Hematopoietic multipotent progenitor cell (in vitro differentiated cells): ENCODE data around the gene FZD8. TPM values are rescaled to one million over a fixed set of nuclear protein-coding genes. Genes with fewer than 3 reads are reported as not detected.
A peak's percentile ranks its signal among the peaks of the same experiment; 100 is the strongest.
"Not testable (repeated sequence)": the region's sequence is repeated elsewhere in the genome, so short reads cannot be mapped to it uniquely, and the experiment has no call there.

ENCODE experiments used
- DNase-seq, 3 donors: peaks; one replicate each; pipeline ENCODE4 v3.0.0-alpha.2; 2011 to 2015; ENCODE audit warnings: low read depth in 2 of 3, low spot score in 2 of 3
- total RNA-seq: library from RNA; depleted of rRNA; stranded (reverse); fragments of >200 nt; gene quantifications from one replicate; pipeline ENCODE4 v1.2.3, GENCODE V29; 2012

The FZD8 gene, protein sequence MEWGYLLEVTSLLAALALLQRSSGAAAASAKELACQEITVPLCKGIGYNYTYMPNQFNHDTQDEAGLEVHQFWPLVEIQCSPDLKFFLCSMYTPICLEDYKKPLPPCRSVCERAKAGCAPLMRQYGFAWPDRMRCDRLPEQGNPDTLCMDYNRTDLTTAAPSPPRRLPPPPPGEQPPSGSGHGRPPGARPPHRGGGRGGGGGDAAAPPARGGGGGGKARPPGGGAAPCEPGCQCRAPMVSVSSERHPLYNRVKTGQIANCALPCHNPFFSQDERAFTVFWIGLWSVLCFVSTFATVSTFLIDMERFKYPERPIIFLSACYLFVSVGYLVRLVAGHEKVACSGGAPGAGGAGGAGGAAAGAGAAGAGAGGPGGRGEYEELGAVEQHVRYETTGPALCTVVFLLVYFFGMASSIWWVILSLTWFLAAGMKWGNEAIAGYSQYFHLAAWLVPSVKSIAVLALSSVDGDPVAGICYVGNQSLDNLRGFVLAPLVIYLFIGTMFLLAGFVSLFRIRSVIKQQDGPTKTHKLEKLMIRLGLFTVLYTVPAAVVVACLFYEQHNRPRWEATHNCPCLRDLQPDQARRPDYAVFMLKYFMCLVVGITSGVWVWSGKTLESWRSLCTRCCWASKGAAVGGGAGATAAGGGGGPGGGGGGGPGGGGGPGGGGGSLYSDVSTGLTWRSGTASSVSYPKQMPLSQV
- total RNA-seq = 0.81 TPM

DNA sequence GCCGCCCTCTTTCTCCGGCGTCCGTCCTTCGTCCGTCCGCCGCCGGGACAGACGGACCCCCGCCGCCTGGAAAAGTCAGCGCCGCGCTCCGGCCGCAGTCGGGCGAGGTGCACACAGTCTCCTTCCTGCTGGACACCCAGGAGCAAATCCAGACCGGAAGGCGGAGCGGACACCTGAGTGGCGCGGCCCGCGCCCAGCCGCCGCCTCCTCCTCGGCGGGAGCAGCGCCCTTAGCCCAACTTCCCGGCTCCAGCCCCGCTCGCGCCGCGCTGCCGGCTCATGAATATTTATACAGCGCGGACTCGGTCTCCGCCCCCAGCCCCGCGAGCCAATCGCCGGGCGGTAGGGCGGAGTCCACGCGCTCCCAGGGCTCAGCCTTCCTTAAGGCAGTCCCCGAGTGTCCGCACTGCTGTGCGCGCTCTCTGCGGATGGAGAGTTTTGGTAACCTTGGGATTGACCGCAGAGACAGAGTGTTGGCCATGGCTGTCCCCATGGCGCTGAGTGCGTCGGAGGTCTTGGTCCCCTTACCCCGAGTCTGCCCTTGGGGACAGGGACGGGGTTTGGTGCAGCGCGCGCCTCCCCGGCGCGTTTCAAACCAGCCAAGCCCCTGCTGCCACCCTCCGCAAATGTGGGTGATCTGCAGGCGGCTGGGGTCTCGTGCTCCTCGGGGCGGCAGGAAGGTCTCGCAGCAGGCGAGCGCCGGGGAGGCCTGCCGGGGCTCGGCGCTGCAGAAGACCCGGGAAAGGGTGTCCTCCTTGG, at the start of gene FZD8:
TSS of gene FZD8 (minus strand) at position 262 of the 758 bp plus-strand sequence. CDS start 867 bp downstream, outside the sequence.
- peak; percentile 47 to 81 (median 75) for DNase-seq

DNA sequence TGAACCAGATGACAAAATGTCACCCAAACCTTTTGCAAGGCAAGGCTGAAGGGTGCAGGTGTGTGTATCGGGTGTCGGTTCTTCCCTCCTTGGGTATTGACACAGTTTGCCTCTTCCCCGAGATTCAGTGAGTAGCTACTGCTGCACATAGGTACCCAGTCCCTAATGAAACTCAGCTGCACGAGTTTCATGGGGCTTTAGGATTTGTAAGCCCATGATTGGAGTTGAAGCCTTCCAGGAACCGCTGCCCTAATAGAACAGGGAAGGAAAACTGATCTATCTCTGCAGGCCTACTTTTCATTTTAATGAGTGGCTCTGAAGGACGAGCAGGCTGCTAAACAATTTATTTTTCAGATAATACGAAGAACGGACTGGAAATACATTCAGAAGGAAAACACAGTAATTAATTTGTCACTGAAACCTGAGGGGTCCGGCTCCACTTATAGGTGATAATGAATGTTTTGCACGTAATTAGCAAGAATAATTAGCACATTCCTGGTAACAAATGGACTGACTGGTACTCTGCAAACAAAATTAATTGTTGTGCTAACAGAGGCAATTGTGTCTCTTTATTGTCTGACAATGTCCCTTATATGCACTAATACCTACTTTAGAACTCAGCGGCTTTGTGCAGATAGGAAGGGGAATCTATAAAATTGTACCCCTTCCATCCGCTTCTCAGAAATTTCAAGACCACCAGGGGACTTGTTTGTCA, 49.6 kb upstream of the FZD8 start:
- no peak for DNase-seq

DNA sequence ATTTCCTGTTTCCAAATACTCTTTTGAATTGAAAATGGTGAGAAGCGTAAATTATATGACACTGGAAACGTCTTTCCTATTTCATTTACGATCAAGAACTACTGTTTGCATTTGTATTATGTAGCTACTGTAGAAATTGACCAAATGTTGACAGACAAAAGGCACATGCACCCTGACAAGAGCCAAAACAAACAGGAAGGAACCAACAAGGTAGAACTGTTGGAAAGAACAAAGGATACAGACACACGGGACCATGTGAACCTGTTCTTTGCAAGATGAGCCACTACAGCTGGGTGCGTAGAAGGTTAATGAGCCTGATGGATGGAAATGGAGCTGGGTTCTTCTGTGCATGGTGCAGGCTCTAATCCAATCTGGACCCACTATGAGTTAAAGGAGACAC, 48.4 kb upstream of the FZD8 start:
- DNase-seq = no peak

DNA sequence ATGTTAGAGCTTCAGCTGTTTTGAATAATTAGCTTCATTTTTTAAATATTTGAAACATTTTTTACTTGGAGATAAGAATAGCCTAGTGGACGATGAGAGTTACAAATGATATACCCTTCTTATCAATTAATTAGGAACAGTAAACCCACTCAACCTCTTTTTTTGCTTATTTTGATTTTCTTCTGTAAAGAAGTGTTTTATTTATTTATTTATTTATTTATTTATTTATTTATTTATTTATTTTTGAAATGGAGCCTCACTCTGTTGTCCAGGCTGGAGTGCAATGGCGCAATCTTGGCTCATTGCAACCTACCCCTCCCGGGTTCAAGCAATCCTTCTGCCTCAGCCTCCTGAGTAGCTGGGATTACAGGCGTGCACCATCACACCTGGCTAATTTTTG, 43.8 kb upstream of the FZD8 start:
- not testable (repeated sequence) for DNase-seq

DNA sequence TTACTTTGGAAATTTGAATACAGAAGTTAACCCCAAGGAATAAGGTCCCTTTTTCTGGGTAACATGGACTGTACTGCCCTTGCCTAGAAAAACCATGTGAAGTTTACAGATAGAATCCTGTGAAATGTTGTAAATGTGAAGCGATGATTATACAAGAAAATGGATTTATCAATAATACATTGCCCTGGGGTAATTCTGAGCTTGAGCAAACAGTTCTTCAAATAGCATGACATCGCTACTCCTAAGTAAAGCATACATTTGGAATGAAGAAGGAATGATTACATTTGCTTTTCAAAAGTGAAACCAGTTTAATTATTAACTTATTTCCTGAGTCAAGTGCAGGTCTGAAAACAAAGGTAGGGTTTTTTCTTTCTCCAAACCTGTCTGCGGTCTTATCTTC, 43.3 kb upstream of the FZD8 start:
- no peak for DNase-seq

DNA sequence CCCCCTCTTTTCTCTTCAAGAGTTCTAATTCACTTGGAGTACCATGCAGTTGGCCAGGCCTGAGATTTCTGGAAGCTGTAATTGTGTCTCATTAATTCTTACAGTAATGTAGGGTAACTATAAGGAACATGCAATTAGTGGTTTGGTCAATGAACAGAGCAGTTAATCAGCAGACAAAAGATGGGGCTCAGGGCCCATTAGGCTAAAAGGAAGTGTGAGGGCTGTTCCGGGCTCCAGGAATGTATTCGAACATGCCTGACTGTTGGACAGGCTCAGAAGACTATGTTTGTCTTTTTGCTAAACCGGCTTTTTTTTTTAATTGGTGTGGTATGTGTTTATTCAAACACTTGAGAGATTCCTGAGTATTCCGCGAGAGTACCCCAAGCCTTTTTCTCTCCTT, 42.5 kb upstream of the FZD8 start:
- DNase-seq = no peak

DNA sequence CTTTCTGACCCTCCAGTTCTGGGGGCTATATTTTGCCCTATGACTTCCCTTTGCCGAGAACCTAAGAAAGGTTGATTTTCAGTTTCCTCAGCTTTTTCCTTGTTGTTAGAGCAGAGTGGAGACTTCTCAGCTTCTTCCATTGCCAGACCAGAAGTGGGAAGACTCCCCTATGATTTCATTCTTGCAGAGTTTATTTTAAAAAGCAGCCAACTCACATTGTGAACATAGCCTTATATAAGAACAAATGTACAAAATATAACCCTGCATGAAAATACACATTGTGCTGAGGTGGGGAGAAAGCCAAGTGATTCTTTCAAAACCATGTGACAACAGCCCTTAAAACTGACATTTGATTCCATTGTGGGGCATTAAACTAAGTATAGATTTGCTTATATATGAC, 33.8 kb upstream of the FZD8 start:
- no peak for DNase-seq

DNA sequence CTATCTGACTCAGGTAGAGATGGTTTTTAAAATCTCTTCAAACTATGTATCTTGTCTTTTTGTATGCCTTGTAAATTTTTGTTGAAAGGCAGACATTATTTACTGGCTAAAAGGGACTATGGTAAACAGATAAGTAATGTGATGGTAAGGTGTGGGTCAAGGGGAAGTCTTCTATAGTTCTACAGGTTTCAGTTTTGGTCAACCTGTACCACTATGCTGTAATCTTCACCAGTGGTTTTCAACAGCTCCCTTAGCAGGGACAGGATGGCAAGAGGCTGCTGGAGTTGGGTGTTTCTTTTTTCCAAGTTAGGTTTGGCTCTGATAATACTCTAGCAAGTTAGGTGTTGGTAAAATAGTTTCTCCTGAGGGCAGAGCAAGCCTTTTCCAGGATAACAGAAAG, 32.7 kb upstream of the FZD8 start:
- DNase-seq = no peak

DNA sequence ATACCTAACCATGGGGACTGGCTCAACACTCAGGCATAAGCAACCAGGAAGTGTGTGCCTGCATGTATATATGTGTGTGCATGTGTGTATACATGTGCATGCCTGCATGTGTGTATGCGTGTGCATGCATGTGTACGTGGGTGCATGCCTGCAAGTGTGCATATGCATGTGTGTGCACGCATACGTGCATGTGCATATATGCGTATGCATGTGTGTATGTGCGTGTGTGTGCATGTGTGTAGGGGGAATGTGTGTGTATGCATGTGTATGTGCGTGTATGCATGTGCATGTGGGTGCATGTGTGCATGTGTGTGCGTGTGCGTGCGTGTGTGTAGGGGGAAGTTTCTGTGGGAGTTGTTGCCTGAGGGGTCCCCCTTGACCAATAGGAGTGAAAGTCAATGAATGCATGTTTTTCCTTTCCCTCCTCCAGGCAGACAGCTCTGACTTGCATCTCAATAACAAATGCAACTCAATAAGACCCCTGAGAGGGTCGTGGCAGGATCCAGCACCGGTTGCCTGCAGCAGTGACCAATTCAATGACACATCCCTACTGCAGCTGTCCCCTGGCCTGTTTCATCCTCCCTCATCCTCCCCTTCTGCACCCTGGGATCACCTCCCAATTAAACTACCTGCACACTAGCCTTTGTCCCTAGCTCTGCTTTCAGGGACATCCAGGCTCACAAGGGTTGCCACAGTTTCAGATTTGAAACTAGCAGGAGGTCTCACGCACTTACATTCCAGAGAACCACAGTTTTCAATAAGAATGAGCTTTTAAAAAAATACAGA, 27.0 kb upstream of the FZD8 start:
- DNase-seq = no peak

DNA sequence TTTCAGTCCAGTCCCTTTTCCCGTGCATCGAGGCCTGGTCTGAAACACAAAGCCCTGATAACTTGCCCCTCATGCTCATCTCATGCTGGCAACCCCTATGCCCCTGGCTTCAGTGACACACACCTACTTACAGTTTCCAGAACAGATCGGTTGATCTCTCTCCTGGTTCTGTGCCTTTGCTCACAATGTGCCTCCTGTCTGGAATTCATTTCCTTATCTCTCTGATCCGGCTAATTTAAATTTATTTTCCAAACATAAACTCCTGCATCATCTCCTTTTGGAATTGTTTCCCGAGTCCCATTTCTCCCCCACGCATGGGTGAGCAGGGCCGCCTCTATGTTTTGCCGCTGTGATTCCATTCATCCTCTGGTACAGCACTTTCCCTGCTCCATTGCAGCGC, 25.9 kb upstream of the FZD8 start:
- no peak for DNase-seq

DNA sequence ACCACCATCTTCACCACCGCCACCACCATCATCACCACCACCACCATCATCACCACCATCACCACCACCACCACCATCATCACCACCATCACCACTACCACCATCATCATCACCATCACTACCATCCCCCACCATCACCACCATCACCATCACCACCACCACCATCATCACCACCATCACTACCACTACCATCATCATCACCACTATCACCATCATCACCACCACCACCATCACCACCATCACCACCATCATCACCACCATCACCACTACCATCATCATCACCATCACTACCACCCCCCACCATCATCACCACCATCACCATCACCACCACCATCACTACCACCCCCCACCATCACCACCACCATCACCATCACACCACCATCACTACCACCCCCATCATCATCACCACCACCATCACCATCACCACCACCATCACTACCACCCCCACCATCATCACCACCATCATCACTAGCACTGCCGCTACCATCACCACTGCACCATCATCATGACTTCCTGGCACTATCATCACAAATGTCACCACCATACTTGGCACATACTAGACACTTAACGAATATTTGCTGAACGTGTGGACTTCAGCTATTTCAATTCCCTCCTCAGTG, 25.3 kb upstream of the FZD8 start:
- DNase-seq = no peak

DNA sequence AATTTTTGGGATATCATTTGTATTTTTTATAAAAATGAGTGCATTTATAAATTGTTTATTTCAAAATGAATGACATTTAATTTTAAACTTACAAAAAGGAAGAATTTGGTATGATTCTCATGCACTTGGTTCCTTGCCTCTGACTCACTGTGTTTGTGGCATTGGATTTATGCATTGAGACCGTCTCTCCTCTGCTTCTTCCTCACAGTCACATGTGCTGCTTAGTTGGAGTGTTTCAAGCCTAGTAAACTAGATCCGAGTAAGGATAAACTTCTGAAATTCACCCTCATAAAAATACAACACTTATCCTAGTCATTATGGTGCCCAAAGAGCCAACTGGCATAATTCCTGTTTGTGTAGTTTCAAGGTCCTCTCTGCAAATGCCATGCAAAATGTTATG, 19.1 kb upstream of the FZD8 start:
- no peak for DNase-seq

DNA sequence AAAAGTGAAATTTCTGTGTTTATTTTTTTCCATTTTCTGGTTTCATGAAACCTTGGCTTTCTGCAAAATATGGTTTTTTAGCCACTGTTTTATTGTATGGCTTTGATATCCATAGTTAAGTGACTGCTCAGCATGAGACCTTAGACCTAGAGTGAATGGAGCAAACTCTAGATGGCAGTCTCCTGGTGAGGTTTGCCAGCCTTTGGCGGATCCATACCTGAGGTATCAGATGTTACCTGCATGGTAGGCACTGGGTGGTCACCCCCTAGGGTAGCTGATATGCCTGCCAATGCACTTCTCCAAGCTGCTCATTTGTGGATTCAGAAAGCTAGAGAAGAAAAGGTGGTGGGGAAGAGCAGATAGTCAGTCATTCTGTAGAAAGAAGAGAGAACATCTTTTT, 17.4 kb upstream of the FZD8 start:
- DNase-seq = no peak

DNA sequence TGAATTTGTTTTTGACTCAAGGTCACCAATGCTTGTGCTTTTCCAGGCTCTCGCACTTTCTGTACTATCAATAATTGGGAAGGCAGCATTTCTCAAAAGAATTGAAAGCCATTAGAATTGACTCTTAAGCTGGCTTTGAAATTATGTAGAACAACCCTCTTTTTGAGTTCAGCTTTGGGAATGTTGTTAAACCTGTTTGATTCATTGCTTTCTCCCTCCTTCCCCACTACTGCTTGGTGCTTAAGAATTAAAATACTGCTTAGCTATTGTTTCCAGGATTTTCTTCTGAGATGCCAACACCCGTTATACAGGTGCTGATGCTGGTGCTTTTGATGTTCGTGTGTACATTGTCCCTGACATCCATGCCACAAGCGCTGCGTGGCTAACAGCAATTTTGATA, 15.5 kb upstream of the FZD8 start:
- no peak for DNase-seq

DNA sequence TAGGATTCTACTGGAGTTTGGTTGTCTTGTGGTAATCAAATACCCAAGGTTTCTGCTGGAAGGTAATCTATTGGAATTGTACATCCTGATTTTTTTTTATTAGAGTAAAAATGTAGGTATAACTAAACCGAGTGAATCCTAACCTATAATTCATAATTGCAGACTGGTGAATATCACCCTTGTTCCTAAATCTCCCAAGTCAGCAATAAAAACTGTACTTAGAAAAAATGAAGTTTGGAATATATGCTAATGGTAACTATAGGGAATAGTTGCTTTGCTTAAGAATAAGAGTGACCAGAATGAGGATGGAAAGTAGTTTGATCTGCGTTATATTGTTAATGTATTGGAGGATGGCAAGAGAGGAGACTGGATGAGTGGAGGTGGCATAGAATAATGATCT, 10.7 kb upstream of the FZD8 start:
- no peak for DNase-seq

DNA sequence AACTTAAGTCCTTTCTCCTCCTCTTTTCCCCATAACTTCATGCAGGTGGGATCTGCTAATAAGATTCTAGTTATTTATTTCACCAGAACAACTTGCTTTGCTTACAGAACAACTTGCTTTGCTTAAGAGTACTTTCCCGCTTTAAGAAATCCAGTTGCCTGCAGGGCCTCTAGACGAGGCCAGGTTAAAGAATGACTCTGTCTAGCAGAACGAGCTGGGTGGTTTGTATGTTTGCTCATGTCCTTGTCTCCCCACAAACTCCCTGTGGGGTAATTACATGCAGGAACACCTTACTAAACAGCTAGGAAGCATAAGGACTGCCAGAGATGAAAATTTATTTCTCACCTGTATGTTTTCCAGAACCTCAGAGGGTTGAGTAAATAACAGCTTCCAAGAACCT, 8.8 kb upstream of the FZD8 start:
- DNase-seq = no peak

DNA sequence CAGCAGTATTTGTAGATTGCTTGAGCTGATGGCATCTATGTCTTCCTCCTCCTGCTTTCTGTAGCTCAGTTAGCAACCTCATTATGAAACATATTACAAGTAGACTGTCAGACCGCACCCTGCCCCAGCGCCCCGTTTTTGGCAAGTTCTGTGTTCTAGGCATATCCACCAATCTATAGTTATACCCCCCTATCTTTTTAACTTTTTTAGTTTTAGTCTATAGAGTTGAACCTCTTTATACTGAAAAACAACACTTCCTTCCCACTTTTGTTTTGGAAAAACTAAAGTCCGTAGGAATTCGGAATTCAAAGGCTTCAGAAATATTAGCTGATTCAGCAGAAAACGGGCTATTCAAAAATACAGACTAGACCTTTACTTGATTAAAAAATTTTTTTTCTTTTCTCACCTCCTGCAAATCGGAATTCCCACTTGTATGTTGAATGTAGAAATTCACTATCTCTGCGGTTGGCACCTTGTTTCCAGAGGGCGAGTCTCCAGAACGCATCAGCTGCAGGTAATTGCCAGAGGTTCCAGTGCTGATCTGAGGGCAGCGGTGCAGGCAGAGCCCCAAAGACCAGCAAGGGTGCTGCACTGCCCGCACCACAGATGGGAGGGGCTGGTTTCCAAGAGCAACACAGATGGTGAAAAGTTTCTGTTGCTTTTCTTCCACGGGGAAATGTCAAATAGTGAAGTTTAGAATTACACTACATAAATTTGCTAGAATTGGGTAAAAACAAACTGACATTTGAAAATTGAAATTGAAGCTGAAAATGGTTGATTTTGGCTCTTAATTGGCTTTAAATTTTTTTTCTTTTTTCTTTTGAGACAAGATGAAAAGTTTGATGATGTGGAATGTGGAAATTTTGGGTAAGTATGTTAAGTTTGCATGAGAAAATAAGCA, 2.2 kb upstream of the FZD8 start:
- DNase-seq = no peak

DNA sequence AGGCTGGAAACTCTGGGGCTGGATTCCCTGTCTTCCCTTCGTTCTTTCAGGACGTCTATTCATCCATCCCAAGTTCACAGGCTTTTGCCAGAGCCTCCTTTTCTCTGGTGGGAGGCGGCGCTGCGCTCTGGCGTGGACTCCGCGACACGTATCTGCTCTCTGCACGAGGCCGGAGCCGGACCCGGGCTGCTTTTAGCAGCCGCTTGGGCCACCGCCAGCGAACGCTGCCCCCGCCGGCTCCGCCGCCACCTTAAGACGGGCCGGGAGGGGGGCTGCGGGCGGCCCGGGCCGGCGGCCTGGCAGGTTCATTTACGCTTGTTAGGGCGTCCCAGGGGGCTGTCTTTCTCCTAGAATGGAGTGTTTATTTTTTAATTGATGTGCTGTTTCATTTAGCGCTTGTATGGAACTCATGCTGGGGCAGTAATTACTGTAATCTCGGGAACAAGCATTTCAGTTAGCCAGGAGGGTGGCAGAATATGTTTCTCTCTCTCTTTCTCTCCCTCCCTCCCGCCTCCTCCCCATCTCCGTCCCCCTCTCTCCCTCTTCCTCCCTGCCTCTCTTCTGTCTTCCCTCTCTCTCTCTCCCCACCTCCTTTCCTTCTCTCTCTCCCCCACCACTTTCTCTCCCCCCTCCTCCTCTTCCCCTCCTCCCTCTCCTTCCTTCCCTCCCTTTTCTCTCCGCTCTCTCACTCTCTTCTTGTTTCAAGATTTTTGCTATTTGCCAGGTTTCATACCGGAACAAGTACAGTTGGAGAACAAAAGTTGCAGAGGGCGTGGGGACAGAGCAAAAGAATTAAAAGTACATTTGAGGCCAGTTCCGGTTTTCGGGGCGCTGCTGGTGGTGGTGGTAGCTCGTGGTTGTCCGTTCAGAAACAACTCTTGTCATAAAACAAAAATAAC, 1.3 kb upstream of the FZD8 start:
- peak in 1 of 3 donors; percentile 25 for DNase-seq
